Testis (tissue), 3 donors: Measurements from ENCODE around the gene EXOC4. TPM values are rescaled to one million over a fixed set of nuclear protein-coding genes. Genes with fewer than 3 reads are reported as not detected.

Experiments used
- DNase-seq: peaks from one replicate; pipeline ENCODE4 v3.0.0-alpha.2; 2019
- H3K27ac ChIP-seq, 2 donors: fragments of 200-600 bp; sonication (generic); one replicate each; pipeline ENCODE4 v1.5.1; 2019
- H3K27me3 ChIP-seq: fragments of 200-600 bp; sonication (generic); one replicate; pipeline ENCODE4 v1.5.1; 2019
- H3K36me3 ChIP-seq: fragments of 200-600 bp; sonication (generic); one replicate; pipeline ENCODE4 v1.5.1; 2017; ENCODE audit warnings: low read depth; ENCODE audit errors: missing control alignments
- H3K4me1 ChIP-seq: fragments of 200-600 bp; sonication (generic); one replicate; pipeline ENCODE4 v1.5.1; 2019
- H3K4me3 ChIP-seq, 2 donors: fragments of 200-600 bp; sonication (generic); one replicate each; pipeline ENCODE4 v1.5.1; 2017 to 2019
- H3K9me3 ChIP-seq: fragments of 200-600 bp; sonication (generic); one replicate; pipeline ENCODE4 v1.5.1; 2017
- POLR2A ChIP-seq: fragments of 450-650 bp; IDR thresholded peaks from one replicate; pipeline ENCODE4 v1.6.1; 2017; ENCODE audit warnings: antibody characterized with exemption, mild to moderate bottlenecking, moderate library complexity
- WGBS, 2 donors: methylation state at CpG; one replicate each; pipeline ENCODE4 v1.1.5; 2018; 5-methylcytosine and 5-hydroxymethylcytosine counted together
- intact Hi-C: fragments of 100-400 bp; cut with DNase I; formaldehyde crosslinking; loops from one replicate; pipeline ENCODE4 v1.15.1; 2023; ENCODE audit warnings: low total_unique reads
- polyA plus RNA-seq: library from polyadenylated mRNA; stranded (reverse); fragments of 350-450 nt; fragmentation: Illumina TruSeq; extraction: RNeasy Lipid Tissue Mini Kit (QIAGEN cat#74804); gene quantifications from one replicate; pipeline ENCODE4 v1.2.3, GENCODE V29; 2014; ENCODE audit warnings: low read depth, low replicate concordance; ENCODE audit not compliant: insufficient read depth
- total RNA-seq, 2 donors: library from RNA; depleted of rRNA; stranded (reverse); fragments of >200 nt; gene quantifications; one replicate each; pipeline ENCODE4 v1.2.3, GENCODE V29; 2016
- TF ChIP-seq, protein P1 (sequence below), 3 experiments: fragments of 450-650 bp in 2 of 3; fragments of 200-600 bp in 1 of 3; sonication (generic) in 1 of 3; IDR thresholded peaks; one replicate each; pipeline ENCODE4 v1.5.1; 2016 to 2019; ENCODE audit warnings: antibody characterized with exemption in 3 of 3, mild to moderate bottlenecking in 2 of 3, moderate library complexity in 1 of 3

The EXOC4 gene
- total and polyA plus RNA-seq, 3 donors from 2014 or later, result 47.4 to 169 (median 142) TPM

DNA sequence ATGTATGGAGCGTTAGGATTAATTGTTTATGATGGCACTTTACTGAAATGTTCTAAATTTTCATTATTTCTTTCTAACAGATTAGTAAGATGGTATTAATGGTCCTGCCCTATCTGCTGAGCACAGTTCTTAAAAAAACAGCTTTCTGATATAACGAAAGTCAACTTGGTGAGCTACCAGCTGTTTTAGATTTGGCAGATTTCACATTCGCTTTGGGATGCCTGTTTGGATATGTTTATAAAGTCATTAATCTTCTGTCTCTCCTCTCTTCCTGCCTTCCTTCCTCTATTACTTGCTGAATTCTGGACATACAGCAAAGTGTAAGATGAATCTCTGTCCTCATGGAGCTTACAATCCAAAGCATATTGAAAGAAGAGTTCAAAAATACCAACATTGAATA is 477.5 kb downstream of the EXOC4 start:
- no peaks in the 10 kb centered on the region for H3K27me3 ChIP-seq
- WGBS, 2 donors, result 92 to 93% methylated on average over 3 of the region's 3 CpGs
- no peak for TF ChIP-seq POLR2A
- TF ChIP-seq, protein P1, sequence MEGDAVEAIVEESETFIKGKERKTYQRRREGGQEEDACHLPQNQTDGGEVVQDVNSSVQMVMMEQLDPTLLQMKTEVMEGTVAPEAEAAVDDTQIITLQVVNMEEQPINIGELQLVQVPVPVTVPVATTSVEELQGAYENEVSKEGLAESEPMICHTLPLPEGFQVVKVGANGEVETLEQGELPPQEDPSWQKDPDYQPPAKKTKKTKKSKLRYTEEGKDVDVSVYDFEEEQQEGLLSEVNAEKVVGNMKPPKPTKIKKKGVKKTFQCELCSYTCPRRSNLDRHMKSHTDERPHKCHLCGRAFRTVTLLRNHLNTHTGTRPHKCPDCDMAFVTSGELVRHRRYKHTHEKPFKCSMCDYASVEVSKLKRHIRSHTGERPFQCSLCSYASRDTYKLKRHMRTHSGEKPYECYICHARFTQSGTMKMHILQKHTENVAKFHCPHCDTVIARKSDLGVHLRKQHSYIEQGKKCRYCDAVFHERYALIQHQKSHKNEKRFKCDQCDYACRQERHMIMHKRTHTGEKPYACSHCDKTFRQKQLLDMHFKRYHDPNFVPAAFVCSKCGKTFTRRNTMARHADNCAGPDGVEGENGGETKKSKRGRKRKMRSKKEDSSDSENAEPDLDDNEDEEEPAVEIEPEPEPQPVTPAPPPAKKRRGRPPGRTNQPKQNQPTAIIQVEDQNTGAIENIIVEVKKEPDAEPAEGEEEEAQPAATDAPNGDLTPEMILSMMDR (IDR thresholded peaks at IDR 0.05), result no peak

DNA sequence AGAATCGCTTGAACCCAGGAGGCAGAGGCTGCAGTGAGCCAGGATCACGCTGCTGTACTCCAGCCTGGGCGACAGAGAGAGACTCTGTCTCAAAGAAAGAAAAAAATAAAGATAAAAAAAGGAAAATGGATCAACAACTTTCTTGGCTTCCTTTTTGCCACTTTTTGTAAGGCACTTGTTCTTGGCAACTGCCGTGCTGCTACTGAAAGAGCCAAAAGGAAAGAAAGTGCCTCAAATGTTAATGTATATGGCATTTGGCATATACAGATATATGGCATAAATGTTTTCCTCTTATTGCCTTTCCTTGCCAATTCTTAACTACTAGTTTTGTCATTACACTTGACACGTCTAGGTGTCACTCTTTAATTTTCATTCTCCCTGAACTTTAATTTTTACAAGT is 480.5 kb downstream of the EXOC4 start:
- Histone ChIP-seq H3K27me3 (no peaks in the 10 kb centered on the region), H3K4me3 (no peak overlapping the region), H3K9me3 (no peaks in the 10 kb centered on the region), H3K36me3 (no peaks in the 10 kb centered on the region), H3K27ac (no peak overlapping the region), H3K4me1 (no peaks in the 10 kb centered on the region)
- no peak for TF ChIP-seq POLR2A
- TF ChIP-seq, protein P1 (IDR thresholded peaks at IDR 0.05), result no peak
- DNase-seq, result no peak
- 92 to 95% methylated on average over 5 of the region's 5 CpGs for WGBS, 2 donors
- intact Hi-C loops, result no loop called here

More for the DNA sequence above, 477.5 kb downstream of the EXOC4 start:
- H3K27ac ChIP-seq, result no peak overlapping the region
- intact Hi-C loops, result no loop called here
- H3K36me3 ChIP-seq, result no peaks in the 10 kb centered on the region
- H3K4me3 ChIP-seq, result no peak overlapping the region
- H3K9me3 ChIP-seq, result no peaks in the 10 kb centered on the region
- no peaks in the 10 kb centered on the region for H3K4me1 ChIP-seq
- DNase-seq, result no peak

DNA sequence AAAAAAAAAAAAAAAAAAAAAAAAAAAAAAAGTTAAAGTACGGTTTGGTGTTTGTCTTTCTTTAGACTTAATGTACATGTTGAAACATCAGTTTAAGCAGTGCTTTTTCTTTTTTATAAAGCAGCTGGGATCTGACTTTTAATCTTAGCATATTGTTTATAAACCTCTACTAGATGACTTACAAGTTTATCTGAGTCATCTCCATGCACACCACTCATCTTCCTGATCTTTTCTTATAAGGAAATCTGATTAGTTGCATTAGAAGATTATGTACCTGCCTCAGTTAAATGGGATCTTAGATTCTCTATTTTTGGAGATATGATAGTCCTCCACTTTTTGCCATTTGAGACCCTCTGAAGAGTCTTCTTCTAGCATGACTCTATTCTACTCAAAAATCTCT is 482.3 kb downstream of the EXOC4 start:
- Histone ChIP-seq H3K36me3 (no peaks in the 10 kb centered on the region), H3K27ac (no peak overlapping the region), H3K9me3 (no peaks in the 10 kb centered on the region), H3K27me3 (no peaks in the 10 kb centered on the region), H3K4me3 (no peak overlapping the region), H3K4me1 (no peaks in the 10 kb centered on the region)
- intact Hi-C loops, result no loop called here
- 91 to 95% methylated on average over 1 of the region's 1 CpG for WGBS, 2 donors
- TF ChIP-seq POLR2A, result no peak
- no peak for DNase-seq

DNA sequence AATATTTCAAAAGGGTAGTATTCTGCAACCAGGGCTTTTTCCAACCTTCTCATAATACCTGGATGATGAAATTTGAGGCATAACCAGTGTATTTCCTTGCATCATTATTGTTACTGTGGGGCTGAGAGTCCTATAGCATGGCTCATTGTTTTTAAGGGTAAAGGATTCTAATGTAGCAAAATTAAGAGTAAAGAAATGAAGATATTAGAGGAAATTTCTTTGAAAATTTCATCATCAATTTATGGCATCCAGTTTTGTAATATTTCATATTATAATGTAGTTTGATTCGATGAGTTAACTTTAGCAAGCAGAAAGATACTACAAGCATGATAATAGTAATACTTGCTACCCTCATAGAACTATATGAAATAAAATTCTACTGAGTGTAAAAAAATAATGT is 486.9 kb downstream of the EXOC4 start:
- intact Hi-C loops, result no loop called here
- Histone ChIP-seq H3K4me1 (no peaks in the 10 kb centered on the region), H3K27me3 (no peaks in the 10 kb centered on the region), H3K36me3 (no peaks in the 10 kb centered on the region), H3K9me3 (no peaks in the 10 kb centered on the region), H3K27ac (no peak overlapping the region), H3K4me3 (no peak overlapping the region)
- TF ChIP-seq, protein P1 (IDR thresholded peaks at IDR 0.05), result no peak
- TF ChIP-seq POLR2A, result no peak
- no peak for DNase-seq
- WGBS, 2 donors, result 97 to 98% methylated on average over 1 of the region's 1 CpG

DNA sequence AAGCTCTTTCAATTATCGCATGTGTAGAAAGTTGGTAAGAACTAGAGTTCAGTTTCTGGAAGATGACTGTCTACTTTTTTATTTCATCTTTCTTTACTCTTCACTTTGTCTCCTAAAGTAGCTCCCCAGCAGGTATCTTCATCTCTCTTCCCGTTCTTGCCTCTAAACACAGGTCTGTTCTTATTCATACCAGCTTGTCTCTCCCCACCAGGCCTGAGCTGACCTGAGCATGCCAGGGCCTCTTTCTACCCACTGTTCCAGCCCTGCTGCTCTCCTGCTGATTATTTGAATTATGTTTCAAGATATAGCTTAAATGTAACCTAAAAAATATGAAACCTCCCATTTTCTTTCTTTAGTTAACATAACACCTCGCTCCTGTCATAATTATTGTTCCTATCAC is 488.2 kb downstream of the EXOC4 start:
- no peaks in the 10 kb centered on the region for H3K36me3 ChIP-seq
- 92 to 93% methylated on average over 3 of the region's 3 CpGs for WGBS, 2 donors

More for the DNA sequence above, 488.2 kb downstream of the EXOC4 start:
- Histone ChIP-seq H3K27ac (no peak overlapping the region), H3K9me3 (no peaks in the 10 kb centered on the region), H3K4me3 (no peak overlapping the region), H3K4me1 (no peaks in the 10 kb centered on the region), H3K27me3 (no peaks in the 10 kb centered on the region)
- no peak for TF ChIP-seq POLR2A
- TF ChIP-seq, protein P1 (IDR thresholded peaks at IDR 0.05), result no peak
- intact Hi-C loops, result no loop called here
- DNase-seq, result no peak
